Erythroblast (primary cell): ENCODE data around the gene CRKL.
"Not testable (repeated sequence)": the region's sequence is repeated elsewhere in the genome, so short reads cannot be mapped to it uniquely, and the experiment has no call there.

Source experiments
- GATA1 ChIP-seq: IDR thresholded peaks from 2 replicates; pipeline ENCODE4 v1.6.1; 2011; ENCODE audit warnings: low read depth, mild to moderate bottlenecking, control low read depth, low read length, moderate library complexity
- POLR2A ChIP-seq: IDR thresholded peaks from 2 replicates; pipeline ENCODE4 v1.6.1; 2011; ENCODE audit warnings: mild to moderate bottlenecking, low read length

- TF ChIP-seq POLR2A, GATA1: not testable (repeated sequence)
Observed at GRCh38 chr22:20908717-20909116, 8.5 kb upstream of the CRKL start.
